ENCODE results near the gene PKMYT1. TPM values are rescaled to one million over a fixed set of nuclear protein-coding genes. Genes with fewer than 3 reads are reported as not detected.

PKMYT1 gene
- polyA plus RNA-seq, 3 donors, result 15.0 to 23.1 (median 22.8) TPM

- DNase-seq, result no peak
Measured at GRCh38 chr16:3020604-3021448, 40.6 kb upstream of the PKMYT1 start.

DNA sequence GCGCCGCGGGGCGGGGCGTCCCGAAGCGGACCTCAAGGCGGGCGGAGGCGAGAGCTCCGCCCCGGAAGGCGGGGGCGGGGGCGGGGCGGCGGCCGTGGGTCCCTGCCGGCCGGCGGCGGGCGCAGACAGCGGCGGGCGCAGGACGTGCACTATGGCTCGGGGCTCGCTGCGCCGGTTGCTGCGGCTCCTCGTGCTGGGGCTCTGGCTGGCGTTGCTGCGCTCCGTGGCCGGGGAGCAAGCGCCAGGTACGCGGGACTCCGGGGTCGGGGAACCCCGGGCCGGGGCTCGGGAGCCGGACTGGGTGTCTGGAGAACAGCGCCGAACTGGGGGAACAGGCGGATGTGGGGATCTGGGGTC, 40.0 kb upstream of the PKMYT1 start, which contains the start of gene TNFRSF12A:
TSS of gene TNFRSF12A (plus strand) at position 122 of the 357 bp plus-strand sequence. CDS start at position 152, 30 bp downstream.
- DNase-seq, result peak; percentile 81

DNA sequence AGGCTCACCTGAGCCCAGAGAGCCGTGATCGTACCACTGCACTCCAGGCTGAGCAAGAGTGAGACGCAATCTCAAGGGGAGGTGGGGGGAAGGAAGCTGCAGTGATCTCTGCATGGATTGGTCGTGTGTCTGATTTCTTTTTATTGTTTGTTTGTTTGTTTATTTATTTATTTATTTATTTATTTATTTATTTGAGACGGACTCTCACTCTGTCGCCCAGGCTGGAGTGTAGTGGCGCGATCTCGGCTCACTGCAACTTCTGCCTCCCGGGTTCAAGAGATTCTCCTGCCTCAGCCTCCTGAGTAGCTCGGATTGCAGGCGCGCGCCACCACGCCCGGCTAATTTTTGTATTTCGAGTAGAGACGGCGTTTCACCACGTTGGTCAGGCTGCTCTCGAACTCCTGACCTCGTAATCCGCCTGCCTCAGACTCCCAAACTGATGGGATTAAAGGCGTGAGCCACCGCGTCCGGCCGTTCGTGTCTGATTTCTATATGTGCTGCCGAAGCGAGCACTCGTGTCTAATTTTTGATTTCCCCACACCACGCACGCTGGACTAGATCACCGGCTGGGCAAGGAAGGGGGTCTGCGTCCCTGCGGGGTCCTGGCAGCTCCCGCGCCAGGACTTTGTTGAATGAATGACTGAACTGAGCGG, 39.5 kb upstream of the PKMYT1 start:
- DNase-seq, result no peak

DNA sequence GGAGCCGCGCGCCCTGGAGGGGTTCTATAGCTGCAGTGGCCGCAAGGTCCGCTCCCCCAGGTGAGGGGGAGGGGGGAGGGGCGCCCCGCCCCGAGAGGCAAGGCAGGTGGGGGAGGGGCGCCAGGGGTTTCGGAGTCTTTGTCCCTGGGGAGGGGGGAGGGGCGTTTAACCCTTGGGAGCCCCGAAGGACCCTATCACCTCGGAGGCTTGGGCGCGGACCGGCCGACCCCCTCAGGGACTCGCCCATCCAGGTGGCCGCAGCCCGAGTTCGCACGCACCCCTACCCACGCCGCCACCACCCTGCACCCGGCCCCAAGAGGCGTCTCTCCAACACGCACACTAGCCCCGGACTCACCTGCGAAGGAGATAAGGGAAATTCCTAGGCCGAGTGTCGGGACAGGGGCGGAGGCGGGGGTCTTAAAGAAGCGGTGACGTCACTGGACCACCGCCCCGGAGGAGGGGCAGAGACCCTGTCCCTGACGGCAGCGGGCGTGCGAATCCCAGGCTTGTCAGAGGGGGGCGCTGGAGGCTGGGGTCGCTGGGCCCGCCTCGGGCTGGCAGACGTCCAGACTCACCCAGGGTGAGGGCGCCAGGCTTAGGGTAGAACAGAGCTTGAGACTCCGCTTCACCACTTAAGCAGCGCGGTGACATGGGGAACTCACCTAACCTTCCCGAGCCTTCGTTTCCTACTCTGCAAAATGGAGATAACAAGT, 37.7 kb upstream of the PKMYT1 start, which contains the start of gene CLDN6:
TSS of gene CLDN6 (minus strand) at position 390 of the 713 bp plus-strand sequence. CDS start 2,162 bp downstream, outside the sequence.
- no peak for DNase-seq

DNA sequence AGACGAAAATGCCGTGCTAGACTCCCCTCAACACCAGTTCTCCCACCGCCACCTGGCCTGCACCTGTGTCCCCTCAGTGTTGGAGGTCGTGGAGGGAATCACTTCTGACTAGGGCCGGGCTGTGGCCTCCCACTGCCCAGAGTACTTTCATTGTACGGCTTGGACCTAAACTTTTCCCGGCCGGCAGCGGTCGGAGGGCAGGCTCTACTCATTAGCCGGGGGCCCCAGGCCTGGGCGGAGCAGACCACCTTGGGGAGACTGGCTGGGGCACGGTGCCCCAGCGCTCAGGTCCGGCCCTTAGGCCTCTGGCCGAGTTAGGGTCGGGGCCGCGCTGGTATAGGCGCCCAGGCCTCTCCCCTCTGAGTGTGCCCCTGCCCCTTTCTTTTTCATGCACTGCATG, 37.1 kb upstream of the PKMYT1 start:
- no peak for DNase-seq

GRCh38 chr16:3015865-3016521, 35.7 kb upstream of the PKMYT1 start:
- DNase-seq, result no peak

DNA sequence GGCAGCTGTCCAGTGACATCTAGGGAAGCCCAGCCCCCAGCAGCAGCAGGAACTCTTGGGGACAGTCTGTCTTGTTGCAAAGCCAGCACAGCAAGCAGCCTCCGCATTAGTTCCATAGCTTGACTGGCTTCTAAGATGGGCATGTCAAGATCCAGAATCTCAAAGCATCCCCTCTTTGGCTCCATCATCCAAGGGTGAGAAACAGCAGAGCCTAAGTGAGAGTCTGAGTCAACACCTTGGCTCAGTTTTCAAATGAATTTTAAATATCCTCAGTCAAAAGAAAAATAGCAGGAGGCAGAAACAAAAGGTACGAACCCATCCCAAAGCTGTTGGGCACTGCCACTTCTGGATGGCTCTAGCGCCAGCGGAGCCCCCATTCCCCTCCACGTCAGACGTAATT, 34.7 kb upstream of the PKMYT1 start:
- DNase-seq, result no peak

DNA sequence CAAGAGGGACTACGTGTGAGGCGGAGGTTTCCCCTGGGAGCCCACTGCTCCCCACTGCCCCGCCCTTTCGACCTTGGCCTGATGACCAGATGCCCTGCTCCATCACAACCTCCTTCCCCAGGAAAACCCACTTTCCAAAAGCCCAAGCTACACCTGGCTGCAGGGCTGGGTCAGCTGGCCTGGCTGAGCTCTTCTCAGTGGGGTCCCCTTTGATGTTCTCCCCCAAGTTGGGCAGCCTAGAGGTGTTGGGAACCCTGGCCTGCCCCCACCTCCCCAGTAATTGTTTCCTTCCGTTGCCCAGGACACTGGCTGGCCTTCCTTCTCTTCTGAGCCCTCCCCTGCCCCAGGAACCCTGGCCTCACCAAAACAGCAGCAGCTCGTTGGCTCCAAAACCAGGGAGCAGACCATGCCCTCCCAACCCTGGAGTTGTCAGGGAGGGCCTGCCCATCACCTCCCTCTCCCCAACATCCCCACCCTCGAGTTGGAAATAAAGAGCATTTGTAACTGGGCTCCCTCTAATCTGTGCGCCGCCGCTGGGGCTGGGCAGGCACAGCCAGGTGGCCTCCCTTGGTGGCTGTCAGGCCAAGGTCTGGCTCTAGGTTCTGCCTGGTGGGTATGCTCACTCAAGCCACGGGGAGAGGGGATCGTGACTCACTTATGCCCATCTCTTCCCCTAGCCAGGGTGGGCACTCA, 33.9 kb upstream of the PKMYT1 start:
- no peak for DNase-seq

DNA sequence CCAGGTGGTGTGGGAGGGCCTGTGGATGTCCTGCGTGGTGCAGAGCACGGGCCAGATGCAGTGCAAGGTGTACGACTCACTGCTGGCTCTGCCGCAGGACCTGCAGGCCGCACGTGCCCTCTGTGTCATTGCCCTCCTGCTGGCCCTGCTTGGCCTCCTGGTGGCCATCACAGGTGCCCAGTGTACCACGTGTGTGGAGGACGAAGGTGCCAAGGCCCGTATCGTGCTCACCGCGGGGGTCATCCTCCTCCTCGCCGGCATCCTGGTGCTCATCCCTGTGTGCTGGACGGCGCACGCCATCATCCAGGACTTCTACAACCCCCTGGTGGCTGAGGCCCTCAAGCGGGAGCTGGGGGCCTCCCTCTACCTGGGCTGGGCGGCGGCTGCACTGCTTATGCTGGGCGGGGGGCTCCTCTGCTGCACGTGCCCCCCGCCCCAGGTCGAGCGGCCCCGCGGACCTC, 33.3 kb upstream of the PKMYT1 start:
- DNase-seq, result no peak

GRCh38 chr16:3012828-3013420, 32.7 kb upstream of the PKMYT1 start, which contains the start of gene CLDN9:
CLDN9 (plus strand) TSS chr16:3012923; CDS start chr16:3013363, 440 bp downstream.
- no peak for DNase-seq

DNA sequence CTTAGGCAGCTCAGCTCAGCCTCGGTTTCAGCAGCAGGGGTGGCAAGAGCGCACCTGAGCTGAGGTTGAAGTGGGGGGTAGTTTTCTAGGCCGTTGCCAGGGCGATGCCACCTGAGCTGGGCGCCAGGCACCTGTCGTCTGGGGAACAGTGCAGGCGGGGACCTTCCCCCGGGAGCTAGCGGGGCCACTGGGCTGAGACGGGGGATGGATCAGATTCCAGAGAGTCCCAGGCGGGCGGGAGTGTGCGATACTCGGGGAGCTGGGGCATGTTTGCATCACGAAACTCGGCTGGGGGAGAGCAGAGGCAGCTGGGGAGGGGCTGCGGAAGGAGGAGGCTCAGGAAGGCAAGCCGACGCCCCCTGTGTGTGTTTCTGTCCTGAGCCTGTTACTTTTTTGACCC, 32.0 kb upstream of the PKMYT1 start:
- DNase-seq, result peak; percentile 78

DNA sequence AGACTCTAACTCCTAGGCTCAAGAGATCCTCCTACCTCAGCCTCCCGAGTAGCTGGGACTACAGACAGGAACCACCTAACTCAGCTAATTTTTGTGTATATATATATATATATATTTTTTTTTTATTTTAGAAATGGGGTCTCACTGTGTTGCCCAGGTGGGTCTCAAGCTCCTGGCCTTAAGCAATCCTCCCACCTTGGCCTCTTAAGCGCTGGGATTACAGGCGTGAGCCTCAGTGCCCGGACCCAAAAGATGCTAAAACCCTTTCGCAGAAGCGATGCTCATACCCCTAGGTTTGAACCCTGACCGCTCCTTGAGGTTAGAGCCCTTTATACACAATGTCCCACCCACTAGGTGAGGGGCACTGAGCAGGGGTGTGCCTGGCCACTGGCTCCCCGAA, 30.3 kb upstream of the PKMYT1 start:
- no peak for DNase-seq

- peak; percentile 87 for DNase-seq
Measured at GRCh38 chr16:3009568-3010390, 29.5 kb upstream of the PKMYT1 start.

GRCh38 chr16:3008690-3009037, 28.4 kb upstream of the PKMYT1 start:
- DNase-seq, result no peak

DNA sequence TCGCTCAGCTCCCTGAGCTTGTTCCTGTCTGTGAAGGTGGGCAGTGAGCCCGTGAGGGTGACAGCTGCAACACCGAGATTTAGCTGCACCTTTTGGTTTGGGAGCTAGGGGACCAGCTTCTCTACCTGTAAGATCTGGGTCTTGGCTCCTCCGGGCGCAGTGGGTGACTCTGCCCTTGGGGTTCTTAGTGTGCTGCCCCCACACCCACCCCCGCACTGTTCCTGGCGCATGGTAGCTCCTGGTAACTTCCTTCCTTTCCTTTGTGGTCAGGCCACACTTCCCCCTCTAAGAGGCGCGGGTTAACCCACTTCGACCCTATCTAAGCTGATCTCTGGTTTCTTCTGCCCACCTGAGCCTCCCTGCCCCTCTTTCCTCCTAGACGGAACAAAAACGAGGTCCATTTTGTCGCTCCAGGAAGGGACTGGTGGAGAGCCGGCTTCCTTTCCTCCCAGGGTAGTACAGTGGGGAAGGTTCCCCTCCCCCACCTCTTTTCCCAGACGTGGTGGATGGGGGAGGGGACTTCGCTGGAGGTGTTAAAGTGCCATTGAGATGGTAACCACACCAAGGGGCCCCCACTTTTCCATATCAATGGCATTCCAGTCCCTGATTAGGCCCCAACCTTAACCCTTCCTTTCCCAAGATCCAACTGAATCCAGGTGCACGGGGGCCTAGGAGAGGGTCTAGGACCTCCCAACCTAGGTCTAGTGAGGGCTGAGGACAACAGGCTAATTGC, 27.9 kb upstream of the PKMYT1 start:
- no peak for DNase-seq

DNA sequence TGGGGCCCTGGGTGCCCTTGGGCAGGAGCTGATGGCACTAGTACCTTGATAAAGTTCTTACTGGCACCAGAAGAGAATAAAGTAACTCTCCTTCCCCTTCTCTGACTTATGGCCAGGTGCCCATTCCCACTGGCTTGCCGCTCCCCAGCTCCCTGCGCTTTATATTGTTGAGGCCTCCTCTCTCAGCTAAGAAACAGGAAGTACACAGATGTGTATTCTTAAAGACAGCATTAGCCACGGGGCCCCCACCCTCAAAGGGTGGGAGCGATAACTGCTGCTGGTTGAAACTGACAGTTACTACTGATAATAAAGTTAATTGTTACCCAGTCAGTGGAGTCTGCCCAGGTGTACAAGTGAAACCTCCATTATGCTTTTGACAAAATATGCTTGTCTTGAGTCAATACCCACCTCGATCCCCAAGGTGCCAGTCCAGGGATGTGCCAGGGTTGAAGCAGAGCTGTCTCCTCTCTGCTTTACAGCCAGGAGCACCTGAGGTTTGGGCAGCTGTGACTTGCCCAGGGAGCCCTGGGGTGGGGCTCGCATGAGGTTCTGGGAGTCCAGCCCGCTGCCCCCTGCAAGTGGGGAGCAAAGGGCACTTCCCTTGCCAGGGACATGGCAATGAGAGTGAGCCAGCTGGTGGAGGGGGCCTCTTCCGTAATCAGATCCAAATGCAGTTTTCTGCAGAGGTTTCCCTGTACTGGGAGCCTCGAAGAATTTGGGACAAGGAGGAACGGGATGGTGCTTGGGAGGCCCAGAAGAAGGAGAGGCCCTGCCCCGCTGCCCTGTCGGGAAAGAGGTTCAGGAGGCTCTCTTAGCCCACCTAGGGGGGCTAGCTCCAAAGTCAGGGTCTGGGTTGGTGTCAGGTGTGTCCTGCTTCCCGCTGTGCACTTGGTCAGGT, 27.1 kb upstream of the PKMYT1 start:
- no peak for DNase-seq

DNA sequence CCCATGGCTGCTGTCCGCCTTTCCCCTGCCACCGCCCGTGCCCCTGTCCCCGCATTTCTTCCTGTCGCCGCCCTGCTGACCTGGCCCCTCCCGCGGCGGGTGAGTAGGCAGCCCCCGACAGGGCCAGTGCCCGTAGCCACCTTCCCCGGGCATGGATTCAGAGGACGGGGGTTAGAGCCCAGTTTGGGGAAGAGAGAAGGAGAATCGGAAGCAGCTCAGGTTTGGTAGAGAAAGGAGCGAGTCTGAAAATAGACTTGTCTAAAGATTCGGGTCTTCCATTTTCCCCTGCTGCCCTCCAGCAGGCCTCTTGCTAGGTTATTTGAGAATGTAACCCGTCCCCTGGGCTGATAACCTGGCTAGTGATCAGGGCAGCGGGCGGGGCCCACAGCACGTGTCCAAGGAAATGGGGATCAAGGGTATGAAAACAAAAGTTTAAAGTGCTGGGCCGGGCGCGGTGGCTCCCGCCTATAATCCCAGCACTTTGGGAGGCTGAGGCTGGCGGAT, 24.6 kb upstream of the PKMYT1 start:
- DNase-seq, result no peak

- no peak for DNase-seq
Measured at GRCh38 chr16:3004319-3004718, 24.1 kb upstream of the PKMYT1 start.

All from renal pelvis (tissue), 4 donors.